Mesothelial cell of epicardium (in vitro differentiated cells): ENCODE data around the gene ANKS3. TPM values are rescaled to one million over a fixed set of nuclear protein-coding genes. Genes with fewer than 3 reads are reported as not detected.

Experiments used
- DNase-seq, 2 experiments: peaks; one replicate each; pipeline ENCODE4 v3.0.0; 2021; ENCODE audit warnings: low spot score in 2 of 2; ENCODE audit not compliant: unreplicated experiment in 2 of 2
- H3K27ac Mint-ChIP-seq: 2 replicates; pipeline ENCODE4 v1.8.0; 2021; ENCODE audit warnings: mixed read lengths
- H3K27me3 Mint-ChIP-seq: 2 replicates; pipeline ENCODE4 v1.8.0; 2021; ENCODE audit warnings: low read depth, mixed read lengths
- H3K36me3 Mint-ChIP-seq: 2 replicates; pipeline ENCODE4 v1.8.0; 2021; ENCODE audit warnings: mixed read lengths
- H3K4me1 Mint-ChIP-seq: 2 replicates; pipeline ENCODE4 v1.8.0; 2021; ENCODE audit warnings: mixed read lengths
- H3K4me3 Mint-ChIP-seq: 2 replicates; pipeline ENCODE4 v1.8.0; 2021; ENCODE audit warnings: mild to moderate bottlenecking, moderate library complexity, mixed read lengths
- H3K9me3 Mint-ChIP-seq: 2 replicates; pipeline ENCODE4 v1.8.0; 2021; ENCODE audit warnings: mixed read lengths
- CTCF ChIP-seq: fragments of 200-600 bp; sonication (generic); IDR thresholded peaks from one replicate; pipeline ENCODE4 v1.5.0; 2021; ENCODE audit warnings: antibody characterized with exemption; ENCODE audit not compliant: unreplicated experiment
- total RNA-seq: library from RNA; stranded (reverse); gene quantifications from 3 replicates; pipeline ENCODE4 v1.2.1, GENCODE V29; 2021

Gene ANKS3
- total RNA-seq, 1 donor from 2014 or later, result 45.8 TPM

GRCh38 chr16:4663777-4664465, 70.2 kb downstream of the ANKS3 start:
- DNase-seq, result no peak
- Mint-ChIP-seq H3K36me3 (peaks cover 7% of the 10 kb centered on the region), H3K4me3 (no peak overlapping the region), H3K27me3 (no peaks in the 10 kb centered on the region), H3K4me1 (no peaks in the 10 kb centered on the region), H3K9me3 (no peaks in the 10 kb centered on the region), H3K27ac (no peak overlapping the region)
- TF ChIP-seq CTCF, result no peak

GRCh38 chr16:4663465-4663776, 70.7 kb downstream of the ANKS3 start:
- peaks cover 7% of the 10 kb centered on the region for H3K36me3 Mint-ChIP-seq
- DNase-seq, result no peak
- TF ChIP-seq CTCF, result no peak
- no peaks in the 10 kb centered on the region for H3K4me1 Mint-ChIP-seq
- H3K27ac Mint-ChIP-seq, result no peak overlapping the region
- H3K4me3 Mint-ChIP-seq, result no peak overlapping the region
- H3K27me3 Mint-ChIP-seq, result no peaks in the 10 kb centered on the region
- no peaks in the 10 kb centered on the region for H3K9me3 Mint-ChIP-seq

GRCh38 chr16:4661661-4662060, 72.4 kb downstream of the ANKS3 start:
- no peak overlapping the region for H3K27ac Mint-ChIP-seq
- no peak for DNase-seq
- H3K9me3 Mint-ChIP-seq, result no peaks in the 10 kb centered on the region
- H3K4me3 Mint-ChIP-seq, result no peak overlapping the region
- H3K36me3 Mint-ChIP-seq, result peaks cover 12% of the 10 kb centered on the region
- no peak for TF ChIP-seq CTCF
- H3K4me1 Mint-ChIP-seq, result no peaks in the 10 kb centered on the region
- no peaks in the 10 kb centered on the region for H3K27me3 Mint-ChIP-seq

- TF ChIP-seq CTCF, result no peak
- Mint-ChIP-seq H3K4me1 (no peaks in the 10 kb centered on the region), H3K27ac (peak overlapping the region; percentile 59), H3K36me3 (peaks cover 17% of the 10 kb centered on the region), H3K4me3 (no peak overlapping the region), H3K27me3 (no peaks in the 10 kb centered on the region), H3K9me3 (no peaks in the 10 kb centered on the region)
- DNase-seq, result no peak
Observed at GRCh38 chr16:4660454-4661007, 73.5 kb downstream of the ANKS3 start.

GRCh38 chr16:4659363-4660353, 74.4 kb downstream of the ANKS3 start:
- Mint-ChIP-seq H3K9me3 (no peaks in the 10 kb centered on the region), H3K27me3 (no peaks in the 10 kb centered on the region), H3K4me3 (no peak overlapping the region), H3K36me3 (peaks cover 16% of the 10 kb centered on the region), H3K4me1 (no peaks in the 10 kb centered on the region), H3K27ac (no peak overlapping the region)
- TF ChIP-seq CTCF, result no peak
- no peak for DNase-seq
